WTC11 (cell line): Measurements from ENCODE around the gene LEF1. TPM values are rescaled to one million over a fixed set of nuclear protein-coding genes. Genes with fewer than 3 reads are reported as not detected.
A peak's percentile ranks its signal among the peaks of the same experiment; 100 is the strongest.

Experiments used
- ATAC-seq: fragments of 200-7000 bp; cut with Tn5 transposase; 2 replicates; pipeline ENCODE4 v1.10.0; 2021; ENCODE audit warnings: mild to moderate bottlenecking, moderate library complexity
- CTCF ChIA-PET: fragments of 300-600 bp; sonication (Branson Sonifier 250); formaldehyde crosslinking; loops from one replicate; lab custom pipeline; 2021; ENCODE audit warnings: antibody characterized with exemption; lab: Charles Lee
- POLR2A ChIA-PET: fragments of 350-600 bp; sonication (Branson Sonifier 250); formaldehyde crosslinking; loops from one replicate; lab custom pipeline; 2021; ENCODE audit warnings: antibody characterized with exemption; lab: Charles Lee
- DNase-seq: peaks from one replicate; pipeline ENCODE4 v3.0.0; 2021; ENCODE audit warnings: low spot score
- H3K27ac Mint-ChIP-seq: 2 replicates; pipeline ENCODE4 v1.8.0; 2021; ENCODE audit warnings: mixed read lengths
- H3K27me3 Mint-ChIP-seq: 2 replicates; pipeline ENCODE4 v1.8.0; 2021; ENCODE audit warnings: low read depth, mild to moderate bottlenecking, moderate library complexity, mixed read lengths
- H3K36me3 Mint-ChIP-seq: 2 replicates; pipeline ENCODE4 v1.8.0; 2021; ENCODE audit warnings: mixed read lengths
- H3K4me1 Mint-ChIP-seq: 2 replicates; pipeline ENCODE4 v1.8.0; 2022; ENCODE audit warnings: mixed read lengths
- H3K4me3 Mint-ChIP-seq: 2 replicates; pipeline ENCODE4 v1.8.0; 2021; ENCODE audit warnings: mild to moderate bottlenecking, moderate library complexity, mixed read lengths
- H3K9me3 Mint-ChIP-seq: 2 replicates; pipeline ENCODE4 v1.8.0; 2021; ENCODE audit warnings: mixed read lengths
- JUN ChIP-seq: sonication (generic); formaldehyde crosslinking; IDR thresholded peaks from 2 replicates; pipeline ENCODE4 v1.8.0; 2023; ENCODE audit warnings: mild to moderate bottlenecking, missing genetic modification reagents
- NR2C2 ChIP-seq: sonication (generic); formaldehyde crosslinking; IDR thresholded peaks from 2 replicates; pipeline ENCODE4 v1.8.0; 2022; ENCODE audit warnings: mild to moderate bottlenecking, missing genetic modification reagents
- TEAD4 ChIP-seq: sonication (generic); formaldehyde crosslinking; IDR thresholded peaks from 2 replicates; pipeline ENCODE4 v1.8.0; 2022; ENCODE audit warnings: mild to moderate bottlenecking, missing genetic modification reagents
- ZNF423 ChIP-seq: fragments of 250-450 bp; sonication (Bioruptor Pico); IDR thresholded peaks from 2 replicates; pipeline ENCODE4 v2.1.2; 2022; ENCODE audit warnings: mild to moderate bottlenecking, moderate library complexity
- ZNF671 ChIP-seq: fragments of 250-450 bp; sonication (Bioruptor Pico); IDR thresholded peaks from 2 replicates; pipeline ENCODE4 v1.8.0; 2021; ENCODE audit warnings: mild to moderate bottlenecking
- total RNA-seq: library from RNA; stranded (reverse); gene quantifications from 3 replicates; pipeline ENCODE4 v1.2.3, GENCODE V29; 2021
- TF ChIP-seq, protein P1 (sequence below): fragments of 250-450 bp; sonication (Bioruptor Pico); IDR thresholded peaks from 2 replicates; pipeline ENCODE4 v1.9.0; 2021; ENCODE audit warnings: mild to moderate bottlenecking, borderline replicate concordance
- TF ChIP-seq, protein P2 (sequence below): fragments of 250-450 bp; sonication (Bioruptor Pico); IDR thresholded peaks from 2 replicates; pipeline ENCODE4 v1.8.0; 2021; ENCODE audit warnings: mild to moderate bottlenecking
- TF ChIP-seq, protein P3 (sequence below): fragments of 200-600 bp; IDR thresholded peaks from 2 replicates; pipeline ENCODE4 v1.8.0; 2022; ENCODE audit warnings: antibody characterized with exemption
- TF ChIP-seq, protein P4 (sequence below): sonication (generic); formaldehyde crosslinking; IDR thresholded peaks from 2 replicates; pipeline ENCODE4 v1.8.1; 2023; ENCODE audit warnings: mild to moderate bottlenecking, missing genetic modification reagents, borderline replicate concordance
- TF ChIP-seq, protein P5 (sequence below): fragments of 250-450 bp; sonication (Bioruptor Pico); IDR thresholded peaks from 2 replicates; pipeline ENCODE4 v1.9.0; 2021; ENCODE audit warnings: mild to moderate bottlenecking

Gene LEF1
- total RNA-seq, 1 experiment from 2014 or later: 1.3 TPM

DNA sequence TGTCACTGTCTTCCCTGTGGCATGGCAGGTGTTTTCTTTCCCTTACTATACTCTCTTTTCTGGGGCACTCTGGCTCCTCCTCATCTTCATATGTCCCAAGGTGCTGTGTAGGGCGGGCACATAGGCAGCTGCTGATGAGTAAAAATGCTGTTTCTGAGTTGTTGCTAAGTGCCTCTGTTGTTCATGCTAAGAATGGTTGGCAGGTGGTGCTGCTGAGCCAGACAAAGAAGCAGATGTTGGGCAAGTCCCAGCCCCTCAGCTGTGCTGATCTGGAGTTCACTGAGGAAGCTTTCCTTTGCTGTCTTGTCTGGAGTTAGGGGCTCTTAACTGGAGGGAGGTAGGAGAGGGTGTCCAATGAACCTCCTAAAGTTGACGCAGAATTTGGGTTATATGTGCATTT, 138.4 kb downstream of the LEF1 start:
- POLR2A ChIA-PET: no interaction called here
- Mint-ChIP-seq H3K4me3 (no peak overlapping the region), H3K9me3 (no peaks in the 10 kb centered on the region), H3K36me3 (peaks cover 56% of the 10 kb centered on the region), H3K27ac (peak overlapping the region; percentile 16; the same call in 1 of the 2 replicates), H3K27me3 (no peaks in the 10 kb centered on the region), H3K4me1 (no peaks in the 10 kb centered on the region)
- DNase-seq: peak; percentile 55
- peak; percentile 96 for ATAC-seq
- CTCF ChIA-PET: interaction anchor here (0.6 to 1.8 kb wide), 13 partner anchors 12 to 542 kb away, joined by 3 to 15 read pairs (median 4); partner anchors contain the start of gene LEF1
- TF ChIP-seq, protein P1, sequence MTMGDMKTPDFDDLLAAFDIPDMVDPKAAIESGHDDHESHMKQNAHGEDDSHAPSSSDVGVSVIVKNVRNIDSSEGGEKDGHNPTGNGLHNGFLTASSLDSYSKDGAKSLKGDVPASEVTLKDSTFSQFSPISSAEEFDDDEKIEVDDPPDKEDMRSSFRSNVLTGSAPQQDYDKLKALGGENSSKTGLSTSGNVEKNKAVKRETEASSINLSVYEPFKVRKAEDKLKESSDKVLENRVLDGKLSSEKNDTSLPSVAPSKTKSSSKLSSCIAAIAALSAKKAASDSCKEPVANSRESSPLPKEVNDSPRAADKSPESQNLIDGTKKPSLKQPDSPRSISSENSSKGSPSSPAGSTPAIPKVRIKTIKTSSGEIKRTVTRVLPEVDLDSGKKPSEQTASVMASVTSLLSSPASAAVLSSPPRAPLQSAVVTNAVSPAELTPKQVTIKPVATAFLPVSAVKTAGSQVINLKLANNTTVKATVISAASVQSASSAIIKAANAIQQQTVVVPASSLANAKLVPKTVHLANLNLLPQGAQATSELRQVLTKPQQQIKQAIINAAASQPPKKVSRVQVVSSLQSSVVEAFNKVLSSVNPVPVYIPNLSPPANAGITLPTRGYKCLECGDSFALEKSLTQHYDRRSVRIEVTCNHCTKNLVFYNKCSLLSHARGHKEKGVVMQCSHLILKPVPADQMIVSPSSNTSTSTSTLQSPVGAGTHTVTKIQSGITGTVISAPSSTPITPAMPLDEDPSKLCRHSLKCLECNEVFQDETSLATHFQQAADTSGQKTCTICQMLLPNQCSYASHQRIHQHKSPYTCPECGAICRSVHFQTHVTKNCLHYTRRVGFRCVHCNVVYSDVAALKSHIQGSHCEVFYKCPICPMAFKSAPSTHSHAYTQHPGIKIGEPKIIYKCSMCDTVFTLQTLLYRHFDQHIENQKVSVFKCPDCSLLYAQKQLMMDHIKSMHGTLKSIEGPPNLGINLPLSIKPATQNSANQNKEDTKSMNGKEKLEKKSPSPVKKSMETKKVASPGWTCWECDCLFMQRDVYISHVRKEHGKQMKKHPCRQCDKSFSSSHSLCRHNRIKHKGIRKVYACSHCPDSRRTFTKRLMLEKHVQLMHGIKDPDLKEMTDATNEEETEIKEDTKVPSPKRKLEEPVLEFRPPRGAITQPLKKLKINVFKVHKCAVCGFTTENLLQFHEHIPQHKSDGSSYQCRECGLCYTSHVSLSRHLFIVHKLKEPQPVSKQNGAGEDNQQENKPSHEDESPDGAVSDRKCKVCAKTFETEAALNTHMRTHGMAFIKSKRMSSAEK (CRISPR knock-in tag): no peak
- TF ChIP-seq ZNF671 (CRISPR knock-in tag) (no peak), ZNF423 (CRISPR knock-in tag) (no peak)
- TF ChIP-seq, protein P2, sequence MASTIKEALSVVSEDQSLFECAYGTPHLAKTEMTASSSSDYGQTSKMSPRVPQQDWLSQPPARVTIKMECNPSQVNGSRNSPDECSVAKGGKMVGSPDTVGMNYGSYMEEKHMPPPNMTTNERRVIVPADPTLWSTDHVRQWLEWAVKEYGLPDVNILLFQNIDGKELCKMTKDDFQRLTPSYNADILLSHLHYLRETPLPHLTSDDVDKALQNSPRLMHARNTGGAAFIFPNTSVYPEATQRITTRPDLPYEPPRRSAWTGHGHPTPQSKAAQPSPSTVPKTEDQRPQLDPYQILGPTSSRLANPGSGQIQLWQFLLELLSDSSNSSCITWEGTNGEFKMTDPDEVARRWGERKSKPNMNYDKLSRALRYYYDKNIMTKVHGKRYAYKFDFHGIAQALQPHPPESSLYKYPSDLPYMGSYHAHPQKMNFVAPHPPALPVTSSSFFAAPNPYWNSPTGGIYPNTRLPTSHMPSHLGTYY (CRISPR knock-in tag): no peak
- TF ChIP-seq, protein P3, sequence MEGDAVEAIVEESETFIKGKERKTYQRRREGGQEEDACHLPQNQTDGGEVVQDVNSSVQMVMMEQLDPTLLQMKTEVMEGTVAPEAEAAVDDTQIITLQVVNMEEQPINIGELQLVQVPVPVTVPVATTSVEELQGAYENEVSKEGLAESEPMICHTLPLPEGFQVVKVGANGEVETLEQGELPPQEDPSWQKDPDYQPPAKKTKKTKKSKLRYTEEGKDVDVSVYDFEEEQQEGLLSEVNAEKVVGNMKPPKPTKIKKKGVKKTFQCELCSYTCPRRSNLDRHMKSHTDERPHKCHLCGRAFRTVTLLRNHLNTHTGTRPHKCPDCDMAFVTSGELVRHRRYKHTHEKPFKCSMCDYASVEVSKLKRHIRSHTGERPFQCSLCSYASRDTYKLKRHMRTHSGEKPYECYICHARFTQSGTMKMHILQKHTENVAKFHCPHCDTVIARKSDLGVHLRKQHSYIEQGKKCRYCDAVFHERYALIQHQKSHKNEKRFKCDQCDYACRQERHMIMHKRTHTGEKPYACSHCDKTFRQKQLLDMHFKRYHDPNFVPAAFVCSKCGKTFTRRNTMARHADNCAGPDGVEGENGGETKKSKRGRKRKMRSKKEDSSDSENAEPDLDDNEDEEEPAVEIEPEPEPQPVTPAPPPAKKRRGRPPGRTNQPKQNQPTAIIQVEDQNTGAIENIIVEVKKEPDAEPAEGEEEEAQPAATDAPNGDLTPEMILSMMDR: 0 out of 2 replicates have a peak, but pooled peaks have one; percentile 34

DNA sequence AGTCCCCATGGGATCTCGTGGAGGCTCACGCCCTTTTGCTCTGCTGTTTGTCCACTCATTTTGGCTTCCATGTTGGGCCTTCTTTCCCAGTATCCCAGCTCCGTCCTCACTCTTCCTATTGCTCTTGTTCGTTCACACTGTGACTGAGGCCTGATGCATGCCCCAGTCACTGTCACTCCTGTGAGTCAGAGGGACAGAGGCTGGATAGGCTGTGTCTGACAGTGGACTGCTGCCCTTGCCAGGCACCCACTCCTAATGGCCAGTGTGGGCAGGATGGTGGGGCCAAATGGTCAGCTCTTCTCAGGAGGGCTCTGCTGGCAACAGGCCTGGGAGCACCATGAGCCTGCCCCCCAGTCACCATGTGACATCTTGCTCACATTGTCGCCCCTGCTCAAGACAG, 139.0 kb downstream of the LEF1 start:
- Mint-ChIP-seq H3K27me3 (no peaks in the 10 kb centered on the region), H3K36me3 (peaks cover 55% of the 10 kb centered on the region), H3K9me3 (no peaks in the 10 kb centered on the region), H3K4me3 (no peak overlapping the region), H3K27ac (peak overlapping the region; percentile 24; the same call in 1 of the 2 replicates), H3K4me1 (no peaks in the 10 kb centered on the region)
- POLR2A ChIA-PET: no interaction called here
- TF ChIP-seq, protein P1 (CRISPR knock-in tag): no peak
- TF ChIP-seq, protein P4, sequence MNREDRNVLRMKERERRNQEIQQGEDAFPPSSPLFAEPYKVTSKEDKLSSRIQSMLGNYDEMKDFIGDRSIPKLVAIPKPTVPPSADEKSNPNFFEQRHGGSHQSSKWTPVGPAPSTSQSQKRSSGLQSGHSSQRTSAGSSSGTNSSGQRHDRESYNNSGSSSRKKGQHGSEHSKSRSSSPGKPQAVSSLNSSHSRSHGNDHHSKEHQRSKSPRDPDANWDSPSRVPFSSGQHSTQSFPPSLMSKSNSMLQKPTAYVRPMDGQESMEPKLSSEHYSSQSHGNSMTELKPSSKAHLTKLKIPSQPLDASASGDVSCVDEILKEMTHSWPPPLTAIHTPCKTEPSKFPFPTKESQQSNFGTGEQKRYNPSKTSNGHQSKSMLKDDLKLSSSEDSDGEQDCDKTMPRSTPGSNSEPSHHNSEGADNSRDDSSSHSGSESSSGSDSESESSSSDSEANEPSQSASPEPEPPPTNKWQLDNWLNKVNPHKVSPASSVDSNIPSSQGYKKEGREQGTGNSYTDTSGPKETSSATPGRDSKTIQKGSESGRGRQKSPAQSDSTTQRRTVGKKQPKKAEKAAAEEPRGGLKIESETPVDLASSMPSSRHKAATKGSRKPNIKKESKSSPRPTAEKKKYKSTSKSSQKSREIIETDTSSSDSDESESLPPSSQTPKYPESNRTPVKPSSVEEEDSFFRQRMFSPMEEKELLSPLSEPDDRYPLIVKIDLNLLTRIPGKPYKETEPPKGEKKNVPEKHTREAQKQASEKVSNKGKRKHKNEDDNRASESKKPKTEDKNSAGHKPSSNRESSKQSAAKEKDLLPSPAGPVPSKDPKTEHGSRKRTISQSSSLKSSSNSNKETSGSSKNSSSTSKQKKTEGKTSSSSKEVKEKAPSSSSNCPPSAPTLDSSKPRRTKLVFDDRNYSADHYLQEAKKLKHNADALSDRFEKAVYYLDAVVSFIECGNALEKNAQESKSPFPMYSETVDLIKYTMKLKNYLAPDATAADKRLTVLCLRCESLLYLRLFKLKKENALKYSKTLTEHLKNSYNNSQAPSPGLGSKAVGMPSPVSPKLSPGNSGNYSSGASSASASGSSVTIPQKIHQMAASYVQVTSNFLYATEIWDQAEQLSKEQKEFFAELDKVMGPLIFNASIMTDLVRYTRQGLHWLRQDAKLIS (CRISPR knock-in tag): no peak
- no peak for TF ChIP-seq TEAD4 (CRISPR knock-in tag)
- TF ChIP-seq, protein P5, sequence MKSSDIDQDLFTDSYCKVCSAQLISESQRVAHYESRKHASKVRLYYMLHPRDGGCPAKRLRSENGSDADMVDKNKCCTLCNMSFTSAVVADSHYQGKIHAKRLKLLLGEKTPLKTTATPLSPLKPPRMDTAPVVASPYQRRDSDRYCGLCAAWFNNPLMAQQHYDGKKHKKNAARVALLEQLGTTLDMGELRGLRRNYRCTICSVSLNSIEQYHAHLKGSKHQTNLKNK (CRISPR knock-in tag): no peak
- no peak for TF ChIP-seq JUN (CRISPR knock-in tag)
- no peak for TF ChIP-seq NR2C2
- CTCF ChIA-PET: interaction anchor here (0.6 to 2.1 kb wide), 11 partner anchors 11 to 543 kb away, joined by 3 to 15 read pairs (median 4); partner anchors contain the start of gene LEF1
- ATAC-seq (no peak), DNase-seq (no peak)
